ENCODE data around the gene KLHL28. TPM values are rescaled to one million over a fixed set of nuclear protein-coding genes. Genes with fewer than 3 reads are reported as not detected.

The KLHL28 gene
- total RNA-seq: 14.8 TPM

GRCh38 chr14:44961554-44962333, at the start of gene KLHL28, which contains the start of gene TOGARAM1:
Gene KLHL28, minus strand, starts transcription at chr14:44961947. Its CDS starts 16,019 bp downstream, at chr14:44945928.
Gene TOGARAM1, plus strand, starts transcription at chr14:44962190. Its CDS starts 232 bp downstream, at chr14:44962422.
- peak; percentile 100 for DNase-seq (ENCODE audit: low spot score)

- DNase-seq (ENCODE audit: low spot score): no peak
These were observed 42.2 kb upstream of the KLHL28 start for GRCh38 chr14:45003924-45004323.

- no peak for DNase-seq (ENCODE audit: low spot score)
These were observed 34.1 kb upstream of the KLHL28 start for GRCh38 chr14:44995770-44996294.

- no peak for DNase-seq (ENCODE audit: low spot score)
These were observed 33.4 kb upstream of the KLHL28 start for GRCh38 chr14:44995196-44995595.

GRCh38 chr14:44990533-44990932, 28.8 kb upstream of the KLHL28 start:
- no peak for DNase-seq (ENCODE audit: low spot score)

- no peak for DNase-seq (ENCODE audit: low spot score)
These were observed 28.0 kb upstream of the KLHL28 start for GRCh38 chr14:44989497-44990440.

GRCh38 chr14:44988694-44989093, 26.9 kb upstream of the KLHL28 start:
- DNase-seq (ENCODE audit: low spot score): no peak

GRCh38 chr14:44982594-44982993, 20.8 kb upstream of the KLHL28 start:
- no peak for DNase-seq (ENCODE audit: low spot score)

GRCh38 chr14:44981198-44981597, 19.5 kb upstream of the KLHL28 start:
- no peak for DNase-seq (ENCODE audit: low spot score)

- DNase-seq (ENCODE audit: low spot score): no peak
These were observed 18.1 kb upstream of the KLHL28 start for GRCh38 chr14:44979740-44980356.

GRCh38 chr14:44979273-44979672, 17.5 kb upstream of the KLHL28 start:
- no peak for DNase-seq (ENCODE audit: low spot score)

- DNase-seq (ENCODE audit: low spot score): no peak
These were observed 9.7 kb upstream of the KLHL28 start for GRCh38 chr14:44971459-44971858.

- no peak for DNase-seq (ENCODE audit: low spot score)
These were observed 9.2 kb upstream of the KLHL28 start for GRCh38 chr14:44970907-44971306.

GRCh38 chr14:44968714-44969113, 7.0 kb upstream of the KLHL28 start:
- DNase-seq (ENCODE audit: low spot score): no peak

GRCh38 chr14:44966601-44967336, 5.0 kb upstream of the KLHL28 start:
- DNase-seq (ENCODE audit: low spot score): no peak

- no peak for DNase-seq (ENCODE audit: low spot score)
These were observed 2.1 kb upstream of the KLHL28 start for GRCh38 chr14:44963775-44964380.

GRCh38 chr14:44963044-44963528, 1.3 kb upstream of the KLHL28 start:
- no peak for DNase-seq (ENCODE audit: low spot score)

GRCh38 chr14:44962334-44963043, 742 bp upstream of the KLHL28 start:
- DNase-seq (ENCODE audit: low spot score): peak; percentile 47

GRCh38 chr14:44961151-44961553, 595 bp downstream of the KLHL28 start:
- DNase-seq (ENCODE audit: low spot score): peak; percentile 51

- DNase-seq (ENCODE audit: low spot score): no peak
These were observed 1.1 kb downstream of the KLHL28 start for GRCh38 chr14:44960646-44961045.
